Peyer's patch (tissue), 4 donors: ENCODE data around the gene SLC25A45. TPM values are rescaled to one million over a fixed set of nuclear protein-coding genes. Genes with fewer than 3 reads are reported as not detected.

Experiments used
- DNase-seq, 3 donors: peaks; one replicate each; pipeline ENCODE4 v3.0.0-alpha.2; 2017 to 2019
- H3K27ac ChIP-seq, 4 donors: fragments of 200-600 bp; sonication (generic); one replicate each; pipeline ENCODE4 v1.5.1; 2016 to 2019
- H3K27me3 ChIP-seq, 2 donors: fragments of 200-600 bp; sonication (generic); one replicate each; pipeline ENCODE4 v1.5.1; 2019
- H3K36me3 ChIP-seq, 3 donors: fragments of 200-600 bp; sonication (generic); one replicate each; pipeline ENCODE4 v1.5.1; 2016 to 2019
- H3K4me1 ChIP-seq, 4 donors: fragments of 200-600 bp; sonication (generic); one replicate each; pipeline ENCODE4 v1.5.1; 2016 to 2019
- H3K4me3 ChIP-seq, 4 donors: fragments of 200-600 bp; sonication (generic); 1 replicate in 3 of 4; 2 replicates in 1 of 4; pipeline ENCODE4 v1.5.1; 2016 to 2019; ENCODE audit warnings: mild to moderate bottlenecking in 1 of 4
- H3K9me3 ChIP-seq, 4 donors: fragments of 200-600 bp; sonication (generic); one replicate each; pipeline ENCODE4 v1.5.1; 2016 to 2019; ENCODE audit warnings: mild to moderate bottlenecking in 1 of 4
- POLR2A ChIP-seq, 2 donors: fragments of 450-650 bp; IDR thresholded peaks; one replicate each; pipeline ENCODE4 v1.5.1; 2017; ENCODE audit warnings: antibody characterized with exemption in 2 of 2, mild to moderate bottlenecking in 2 of 2, moderate library complexity in 2 of 2
- total RNA-seq, 4 donors: library from RNA; depleted of rRNA; stranded (reverse); fragments of >200 nt; gene quantifications; one replicate each; pipeline ENCODE4 v1.1.0, GENCODE V29; 2016
- TF ChIP-seq, protein P1 (sequence below), 6 experiments: fragments of 450-650 bp in 4 of 6; fragments of 200-600 bp in 2 of 6; sonication (generic) in 1 of 6; IDR thresholded peaks; one replicate each; pipeline ENCODE4 v1.5.1; 2017 to 2019; ENCODE audit warnings: antibody characterized with exemption in 6 of 6, mild to moderate bottlenecking in 3 of 6, moderate library complexity in 1 of 6

SLC25A45 gene
- total RNA-seq, 4 donors from 2014 or later = 23.3 to 50.6 (median 40.2) TPM

DNA sequence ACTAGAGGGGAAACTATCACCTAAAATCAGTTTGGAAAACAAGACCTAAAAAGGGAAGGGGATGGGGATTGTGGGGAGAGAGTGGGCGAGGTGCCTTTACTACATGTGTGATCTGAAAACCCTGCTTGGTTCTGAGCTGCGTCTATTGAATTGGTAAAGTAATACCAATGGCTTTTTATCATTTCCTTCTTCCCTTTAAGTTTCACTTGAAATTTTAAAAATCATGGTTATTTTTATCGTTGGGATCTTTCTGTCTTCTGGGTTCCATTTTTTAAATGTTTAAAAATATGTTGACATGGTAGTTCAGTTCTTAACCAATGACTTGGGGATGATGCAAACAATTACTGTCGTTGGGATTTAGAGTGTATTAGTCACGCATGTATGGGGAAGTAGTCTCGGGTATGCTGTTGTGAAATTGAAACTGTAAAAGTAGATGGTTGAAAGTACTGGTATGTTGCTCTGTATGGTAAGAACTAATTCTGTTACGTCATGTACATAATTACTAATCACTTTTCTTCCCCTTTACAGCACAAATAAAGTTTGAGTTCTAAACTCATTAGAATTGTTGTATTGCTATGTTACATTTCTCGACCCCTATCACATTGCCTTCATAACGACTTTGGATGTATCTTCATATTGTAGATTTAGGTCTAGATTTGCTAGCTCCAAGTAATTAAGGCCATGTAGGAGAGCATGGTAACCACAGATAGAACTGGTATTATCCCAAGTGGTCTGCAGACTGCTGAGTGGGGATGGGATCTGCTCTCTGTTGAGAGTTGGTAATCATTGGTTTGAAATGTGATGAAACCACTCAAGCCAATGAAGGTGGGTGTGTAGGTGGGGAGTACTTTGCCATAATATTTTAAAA lies 43.8 kb upstream of the SLC25A45 start:
- Histone ChIP-seq H3K36me3 (peaks cover 0 to 33% (median 0%) of the 10 kb centered on the region in 3 donors), H3K4me3 (peak overlapping the region; percentile 61 to 91 (median 74)), H3K9me3 (no peaks in the 10 kb centered on the region), H3K4me1 (peaks cover 0 to 35% (median 18%) of the 10 kb centered on the region in 4 donors), H3K27me3 (no peaks in the 10 kb centered on the region), H3K27ac (peak overlapping the region; percentile 97 to 100 (median 98))
- TF ChIP-seq, protein P1, sequence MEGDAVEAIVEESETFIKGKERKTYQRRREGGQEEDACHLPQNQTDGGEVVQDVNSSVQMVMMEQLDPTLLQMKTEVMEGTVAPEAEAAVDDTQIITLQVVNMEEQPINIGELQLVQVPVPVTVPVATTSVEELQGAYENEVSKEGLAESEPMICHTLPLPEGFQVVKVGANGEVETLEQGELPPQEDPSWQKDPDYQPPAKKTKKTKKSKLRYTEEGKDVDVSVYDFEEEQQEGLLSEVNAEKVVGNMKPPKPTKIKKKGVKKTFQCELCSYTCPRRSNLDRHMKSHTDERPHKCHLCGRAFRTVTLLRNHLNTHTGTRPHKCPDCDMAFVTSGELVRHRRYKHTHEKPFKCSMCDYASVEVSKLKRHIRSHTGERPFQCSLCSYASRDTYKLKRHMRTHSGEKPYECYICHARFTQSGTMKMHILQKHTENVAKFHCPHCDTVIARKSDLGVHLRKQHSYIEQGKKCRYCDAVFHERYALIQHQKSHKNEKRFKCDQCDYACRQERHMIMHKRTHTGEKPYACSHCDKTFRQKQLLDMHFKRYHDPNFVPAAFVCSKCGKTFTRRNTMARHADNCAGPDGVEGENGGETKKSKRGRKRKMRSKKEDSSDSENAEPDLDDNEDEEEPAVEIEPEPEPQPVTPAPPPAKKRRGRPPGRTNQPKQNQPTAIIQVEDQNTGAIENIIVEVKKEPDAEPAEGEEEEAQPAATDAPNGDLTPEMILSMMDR (IDR thresholded peaks at IDR 0.05) = no peak
- peak in 1 of 2 donors; percentile 58 for TF ChIP-seq POLR2A (IDR thresholded peaks at IDR 0.05)
- DNase-seq = peak; percentile 7 to 47 (median 10)

DNA sequence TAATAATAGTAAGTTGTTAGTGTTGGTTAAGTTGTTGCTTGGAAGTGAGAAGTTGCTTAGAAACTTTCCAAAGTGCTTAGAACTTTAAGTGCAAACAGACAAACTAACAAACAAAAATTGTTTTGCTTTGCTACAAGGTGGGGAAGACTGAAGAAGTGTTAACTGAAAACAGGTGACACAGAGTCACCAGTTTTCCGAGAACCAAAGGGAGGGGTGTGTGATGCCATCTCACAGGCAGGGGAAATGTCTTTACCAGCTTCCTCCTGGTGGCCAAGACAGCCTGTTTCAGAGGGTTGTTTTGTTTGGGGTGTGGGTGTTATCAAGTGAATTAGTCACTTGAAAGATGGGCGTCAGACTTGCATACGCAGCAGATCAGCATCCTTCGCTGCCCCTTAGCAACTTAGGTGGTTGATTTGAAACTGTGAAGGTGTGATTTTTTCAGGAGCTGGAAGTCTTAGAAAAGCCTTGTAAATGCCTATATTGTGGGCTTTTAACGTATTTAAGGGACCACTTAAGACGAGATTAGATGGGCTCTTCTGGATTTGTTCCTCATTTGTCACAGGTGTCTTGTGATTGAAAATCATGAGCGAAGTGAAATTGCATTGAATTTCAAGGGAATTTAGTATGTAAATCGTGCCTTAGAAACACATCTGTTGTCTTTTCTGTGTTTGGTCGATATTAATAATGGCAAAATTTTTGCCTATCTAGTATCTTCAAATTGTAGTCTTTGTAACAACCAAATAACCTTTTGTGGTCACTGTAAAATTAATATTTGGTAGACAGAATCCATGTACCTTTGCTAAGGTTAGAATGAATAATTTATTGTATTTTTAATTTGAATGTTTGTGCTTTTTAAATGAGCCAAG lies 42.9 kb upstream of the SLC25A45 start:
- no peaks in the 10 kb centered on the region for H3K27me3 ChIP-seq
- H3K4me3 ChIP-seq = peak overlapping the region; percentile 61 to 91 (median 74)
- H3K27ac ChIP-seq = peak overlapping the region; percentile 97 to 100 (median 98)
- no peaks in the 10 kb centered on the region for H3K9me3 ChIP-seq
- peak; percentile 53 to 91 (median 77) for DNase-seq
- peaks cover 0 to 33% (median 0%) of the 10 kb centered on the region in 3 donors for H3K36me3 ChIP-seq
- H3K4me1 ChIP-seq = peaks cover 0 to 38% (median 19%) of the 10 kb centered on the region in 4 donors
- TF ChIP-seq POLR2A (IDR thresholded peaks at IDR 0.05) = peak in 1 of 2 donors; percentile 76
- TF ChIP-seq, protein P1 (IDR thresholded peaks at IDR 0.05) = peak in 4 of 6 experiments; percentile 12 to 60 (median 47)

DNA sequence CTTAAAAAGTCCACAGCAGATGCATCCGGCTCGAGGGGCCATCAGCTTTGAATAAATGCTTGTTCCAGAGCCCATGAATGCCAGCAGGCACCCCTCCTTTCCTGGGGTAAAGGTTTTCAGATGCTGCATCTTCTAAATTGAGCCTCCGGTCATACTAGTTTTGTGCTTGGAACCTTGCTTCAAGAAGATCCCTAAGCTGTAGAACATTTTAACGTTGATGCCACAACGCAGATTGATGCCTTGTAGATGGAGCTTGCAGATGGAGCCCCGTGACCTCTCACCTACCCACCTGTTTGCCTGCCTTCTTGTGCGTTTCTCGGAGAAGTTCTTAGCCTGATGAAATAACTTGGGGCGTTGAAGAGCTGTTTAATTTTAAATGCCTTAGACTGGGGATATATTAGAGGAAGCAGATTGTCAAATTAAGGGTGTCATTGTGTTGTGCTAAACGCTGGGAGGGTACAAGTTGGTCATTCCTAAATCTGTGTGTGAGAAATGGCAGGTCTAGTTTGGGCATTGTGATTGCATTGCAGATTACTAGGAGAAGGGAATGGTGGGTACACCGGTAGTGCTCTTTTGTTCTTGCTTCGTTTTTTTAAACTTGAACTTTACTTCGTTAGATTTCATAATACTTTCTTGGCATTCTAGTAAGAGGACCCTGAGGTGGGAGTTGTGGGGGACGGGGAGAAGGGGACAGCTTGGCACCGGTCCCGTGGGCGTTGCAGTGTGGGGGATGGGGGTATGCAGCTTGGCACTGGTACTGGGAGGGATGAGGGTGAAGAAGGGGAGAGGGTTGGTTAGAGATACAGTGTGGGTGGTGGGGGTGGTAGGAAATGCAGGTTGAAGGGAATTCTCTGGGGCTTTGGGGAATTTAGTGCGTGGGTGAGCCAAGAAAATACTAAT lies 42.0 kb upstream of the SLC25A45 start:
- H3K27me3 ChIP-seq = no peaks in the 10 kb centered on the region
- no peaks in the 10 kb centered on the region for H3K9me3 ChIP-seq
- peaks cover 0 to 35% (median 20%) of the 10 kb centered on the region in 4 donors for H3K4me1 ChIP-seq
- TF ChIP-seq, protein P1 (IDR thresholded peaks at IDR 0.05) = no peak
- peak overlapping the region; percentile 97 to 100 (median 98) for H3K27ac ChIP-seq
- H3K36me3 ChIP-seq = peaks cover 0 to 33% (median 0%) of the 10 kb centered on the region in 3 donors
- H3K4me3 ChIP-seq = peak overlapping the region; percentile 61 to 91 (median 74)
- peak in 2 of 3 donors; percentile 64 to 67 for DNase-seq

DNA sequence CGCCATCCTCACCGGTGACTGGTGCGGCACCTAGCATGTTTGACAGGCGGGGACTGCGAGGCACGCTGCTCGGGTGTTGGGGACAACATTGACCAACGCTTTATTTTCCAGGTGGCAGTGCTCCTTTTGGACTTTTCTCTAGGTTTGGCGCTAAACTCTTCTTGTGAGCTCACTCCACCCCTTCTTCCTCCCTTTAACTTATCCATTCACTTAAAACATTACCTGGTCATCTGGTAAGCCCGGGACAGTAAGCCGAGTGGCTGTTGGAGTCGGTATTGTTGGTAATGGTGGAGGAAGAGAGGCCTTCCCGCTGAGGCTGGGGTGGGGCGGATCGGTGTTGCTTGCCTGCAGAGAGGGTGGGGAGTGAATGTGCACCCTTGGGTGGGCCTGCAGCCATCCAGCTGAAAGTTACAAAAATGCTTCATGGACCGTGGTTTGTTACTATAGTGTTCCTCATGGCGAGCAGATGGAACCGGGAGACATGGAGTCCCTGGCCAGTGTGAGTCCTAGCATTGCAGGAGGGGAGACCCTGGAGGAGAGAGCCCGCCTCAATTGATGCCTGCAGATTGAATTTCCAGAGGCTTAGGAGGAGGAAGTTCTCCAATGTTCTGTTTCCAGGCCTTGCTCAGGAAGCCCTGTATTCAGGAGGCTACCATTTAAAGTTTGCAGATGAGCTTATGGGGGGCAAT lies 41.2 kb upstream of the SLC25A45 start:
- DNase-seq = peak in 2 of 3 donors; percentile 53 to 66
- Histone ChIP-seq H3K9me3 (no peaks in the 10 kb centered on the region), H3K36me3 (peaks cover 0 to 33% (median 0%) of the 10 kb centered on the region in 3 donors), H3K27me3 (no peaks in the 10 kb centered on the region), H3K4me1 (peaks cover 0 to 32% (median 21%) of the 10 kb centered on the region in 4 donors), H3K27ac (peak overlapping the region; percentile 97 to 100 (median 98)), H3K4me3 (peak overlapping the region; percentile 61 to 91 (median 74))
- no peak for TF ChIP-seq POLR2A (IDR thresholded peaks at IDR 0.05)
- TF ChIP-seq, protein P1 (IDR thresholded peaks at IDR 0.05) = no peak
